H1 (cell line): ENCODE data around the gene SEC11A. TPM values are rescaled to one million over a fixed set of nuclear protein-coding genes. Genes with fewer than 3 reads are reported as not detected.

Source experiments
- CTCF ChIA-PET: fragments of 300-600 bp; sonication (Branson Sonifier 250); formaldehyde crosslinking; loops from one replicate; lab custom pipeline; 2021; ENCODE audit not compliant: partially characterized antibody; lab: Charles Lee
- POLR2A ChIA-PET: fragments of 300-600 bp; sonication (Branson Sonifier 250); formaldehyde crosslinking; loops from one replicate; lab custom pipeline; 2021; ENCODE audit warnings: inconsistent platforms; ENCODE audit not compliant: partially characterized antibody; lab: Charles Lee
- DNase-seq, 2 experiments: peaks; one replicate each; pipeline versions ENCODE4 v3.0.0 to v3.0.0-alpha.2; 2010 to 2022; ENCODE audit warnings: low spot score in 2 of 2, low read depth in 1 of 2, mixed read lengths in 1 of 2
- FAIRE-seq: peaks from 2 replicates; lab custom pipeline; 2011; peaks lifted over from hg19 to GRCh38; lab: Jason Lieb, UNC
- H2AFZ ChIP-seq: 2 replicates; pipeline ENCODE4 v1.8.1; 2012; ENCODE audit warnings: low read length, inconsistent platforms
- H2AK5ac ChIP-seq: 2 replicates; pipeline ENCODE4 v1.6.1; 2013; ENCODE audit warnings: low read depth, low read length
- H2BK120ac ChIP-seq: replicated peaks from 2 replicates; pipeline ENCODE3; 2013; ENCODE audit warnings: low read depth, low read length, inconsistent platforms
- H2BK12ac ChIP-seq: 2 replicates; pipeline ENCODE4 v1.6.1; 2013; ENCODE audit warnings: low read depth, low read length
- H2BK15ac ChIP-seq: 2 replicates; pipeline ENCODE4 v1.6.1; 2013; ENCODE audit warnings: low read length
- H2BK20ac ChIP-seq: 2 replicates; pipeline ENCODE4 v1.6.1; 2013; ENCODE audit warnings: low read length
- H2BK5ac ChIP-seq: 2 replicates; pipeline ENCODE4 v1.6.1; 2013; ENCODE audit warnings: low read depth, low read length
- H3K14ac ChIP-seq: 2 replicates; pipeline ENCODE4 v1.6.1; 2013; ENCODE audit warnings: inconsistent platforms; ENCODE audit not compliant: insufficient read length
- H3K18ac ChIP-seq: 2 replicates; pipeline ENCODE4 v1.6.1; 2013; ENCODE audit warnings: low read length; ENCODE audit errors: extremely low read depth
- H3K23ac ChIP-seq: 2 replicates; pipeline ENCODE4 v1.6.1; 2013; ENCODE audit warnings: inconsistent platforms; ENCODE audit not compliant: insufficient read length
- H3K23me2 ChIP-seq: 2 replicates; pipeline ENCODE4 v1.6.1; 2013; ENCODE audit warnings: low read depth, low read length
- H3K27ac ChIP-seq: 2 replicates; pipeline ENCODE4 v1.6.1; 2011; ENCODE audit warnings: low read depth, low read length, inconsistent platforms
- H3K27me3 ChIP-seq, 4 experiments: replicated peaks in 1 of 4; 1 replicate in 1 of 4; 2 replicates in 3 of 4; pipeline versions ENCODE4 v1.6.1 to v1.8.1; 2011 to 2013; ENCODE audit warnings: low read length in 3 of 4, mild to moderate bottlenecking in 3 of 4, inconsistent platforms in 2 of 4, mixed read lengths in 2 of 4, moderate library complexity in 1 of 4; ENCODE audit not compliant: control insufficient read depth in 3 of 4, insufficient read depth in 3 of 4; ENCODE audit errors: extremely low read depth in 1 of 4
- H3K36me3 ChIP-seq, 4 experiments: 2 replicates each; pipeline versions ENCODE4 v1.6.1 to v1.8.1; 2011 to 2013; ENCODE audit warnings: mild to moderate bottlenecking in 4 of 4, low read length in 3 of 4, moderate library complexity in 2 of 4, control low read depth in 1 of 4, inconsistent platforms in 1 of 4; ENCODE audit not compliant: insufficient read depth in 4 of 4, control insufficient read depth in 2 of 4
- H3K4ac ChIP-seq: replicated peaks from 2 replicates; pipeline ENCODE3; 2013; ENCODE audit warnings: low read length, low read depth, mixed read lengths, inconsistent platforms; ENCODE audit not compliant: insufficient read length
- H3K4me1 ChIP-seq, 4 experiments: replicated peaks in 1 of 4; 1 replicate in 1 of 4; 2 replicates in 3 of 4; pipeline versions ENCODE4 v1.6.1 to v1.8.1; 2011 to 2013; ENCODE audit warnings: low read length in 3 of 4, inconsistent platforms in 2 of 4, mixed read lengths in 1 of 4; ENCODE audit not compliant: insufficient read depth in 4 of 4, control insufficient read depth in 3 of 4
- H3K4me2 ChIP-seq, 2 experiments: 2 replicates each; pipeline versions ENCODE4 v1.6.1 to v1.8.1; 2011 to 2013; ENCODE audit warnings: low read depth in 2 of 2, low read length in 2 of 2, control low read depth in 1 of 2, inconsistent platforms in 1 of 2, mild to moderate bottlenecking in 1 of 2; ENCODE audit not compliant: insufficient read depth in 1 of 2
- H3K4me3 ChIP-seq, 4 experiments: fragments of 200-600, 300-600 bp in 1 of 4; sonication (generic), shearing (Covaris generic), sonication (Bioruptor Twin) in 1 of 4; 2 replicates each; pipeline versions ENCODE4 v1.5.1 to v1.8.1; 2011 to 2016; ENCODE audit warnings: low read length in 4 of 4, low read depth in 3 of 4, control low read depth in 2 of 4, inconsistent platforms in 2 of 4, mild to moderate bottlenecking in 2 of 4, mixed read lengths in 1 of 4, moderate library complexity in 1 of 4; ENCODE audit not compliant: insufficient read depth in 2 of 4; ENCODE audit errors: extremely low read depth in 1 of 4
- H3K56ac ChIP-seq: replicated peaks from 2 replicates; pipeline ENCODE3; 2013; ENCODE audit warnings: low read depth, mild to moderate bottlenecking, mixed read lengths, low read length, inconsistent platforms; ENCODE audit not compliant: insufficient read length
- H3K79me1 ChIP-seq: 2 replicates; pipeline ENCODE4 v1.6.1; 2013; ENCODE audit warnings: low read depth, low read length, control low read depth
- H3K79me2 ChIP-seq, 2 experiments: 2 replicates each; pipeline versions ENCODE4 v1.6.1 to v1.8.1; 2012 to 2013; ENCODE audit warnings: low read length in 2 of 2, mild to moderate bottlenecking in 2 of 2, inconsistent platforms in 1 of 2; ENCODE audit not compliant: insufficient read depth in 2 of 2, control insufficient read depth in 1 of 2
- H3K9ac ChIP-seq, 4 experiments: replicated peaks in 1 of 4; 1 replicate in 1 of 4; 2 replicates in 3 of 4; pipeline versions ENCODE4 v1.6.1 to v1.8.1; 2011 to 2013; ENCODE audit warnings: low read depth in 3 of 4, low read length in 3 of 4, control low read depth in 2 of 4, mild to moderate bottlenecking in 2 of 4, moderate library complexity in 2 of 4, inconsistent platforms in 1 of 4; ENCODE audit errors: extremely low read depth in 1 of 4
- H3K9me3 ChIP-seq, 2 experiments: 2 replicates each; pipeline versions ENCODE4 v1.6.1 to v1.8.1; 2012 to 2013; ENCODE audit warnings: mild to moderate bottlenecking in 2 of 2, moderate library complexity in 2 of 2, control low read depth in 1 of 2, inconsistent platforms in 1 of 2, low read depth in 1 of 2, low read length in 1 of 2, mixed read lengths in 1 of 2; ENCODE audit not compliant: insufficient read depth in 2 of 2
- H4K20me1 ChIP-seq, 2 experiments: replicated peaks in 1 of 2; 2 replicates each; pipeline versions ENCODE3 to v1.8.1; 2011 to 2013; ENCODE audit warnings: inconsistent platforms in 2 of 2, low read length in 2 of 2, mild to moderate bottlenecking in 1 of 2; ENCODE audit not compliant: insufficient read depth in 2 of 2, control insufficient read depth in 1 of 2
- H4K5ac ChIP-seq: 2 replicates; pipeline ENCODE4 v1.6.1; 2013; ENCODE audit warnings: low read length, low read depth, mixed read lengths, inconsistent platforms; ENCODE audit not compliant: insufficient read length
- H4K8ac ChIP-seq: 2 replicates; pipeline ENCODE4 v1.8.0; 2013; ENCODE audit warnings: mild to moderate bottlenecking, moderate library complexity, low read length, inconsistent platforms; ENCODE audit not compliant: insufficient read depth; ENCODE audit errors: extremely low read depth
- H4K91ac ChIP-seq: replicated peaks from 2 replicates; pipeline ENCODE3; 2013; ENCODE audit warnings: low read length, mixed read lengths, inconsistent platforms; ENCODE audit not compliant: insufficient read length
- BCL11A ChIP-seq, 2 experiments: IDR thresholded peaks; one replicate each; pipeline ENCODE4 v1.6.1; 2011; ENCODE audit warnings: low read depth in 2 of 2, low read length in 2 of 2, mild to moderate bottlenecking in 2 of 2
- SP4 ChIP-seq: IDR thresholded peaks from 2 replicates; pipeline ENCODE4 v1.6.1; 2012; ENCODE audit warnings: low read length, inconsistent platforms
- TBP ChIP-seq: IDR thresholded peaks from 2 replicates; pipeline ENCODE4 v1.6.1; 2011; ENCODE audit warnings: low read depth, low read length, improper control_type of control experiment
- YY1 ChIP-seq: IDR thresholded peaks from 2 replicates; pipeline ENCODE4 v1.6.1; 2011; ENCODE audit warnings: low read depth, mild to moderate bottlenecking, low read length
- WGBS, 2 experiments: shearing (Covaris generic) in 1 of 2; methylation state at CpG; one replicate each; pipeline versions ENCODE4 v1.1.6 to v1.1.7; 2013 to 2015; ENCODE audit warnings: low lambda C conversion rate in 2 of 2, mixed read lengths in 2 of 2, inconsistent platforms in 1 of 2, low coverage in 1 of 2, missing lambda C conversion rate in 1 of 2; ENCODE audit not compliant: insufficient replicate concordance in 2 of 2, insufficient coverage in 1 of 2, insufficient read length in 1 of 2; ENCODE audit errors: extremely low coverage in 1 of 2, missing lambda C conversion rate in 1 of 2; 5-methylcytosine and 5-hydroxymethylcytosine counted together
- polyA plus RNA-seq, 7 experiments: library from polyadenylated mRNA; depleted of rRNA in 3 of 7; stranded (reverse) in 5 of 7; unstranded in 2 of 7; fragments of >200 nt in 5 of 7; fragments of 200-250 nt in 2 of 7; gene quantifications; 1 replicate in 5 of 7; 2 replicates in 1 of 7; 4 replicates in 1 of 7; pipeline versions ENCODE4 v1.2.1 to v1.2.3, GENCODE V29; 2011 to 2013; ENCODE audit warnings: missing spikeins in 2 of 7, mixed read lengths in 2 of 7
- total RNA-seq: library from RNA; stranded (reverse); fragmentation: NEBNext Ultra II Directional; extraction: Animal tissue kit (Norgen Biotek cat#: 25700); gene quantifications from 2 replicates; pipeline ENCODE4 v1.2.1, GENCODE V29; 2021

The SEC11A gene
- total and polyA plus RNA-seq, 2 of the 8 experiments (the other 6 are each of a cell fraction or from before 2014, with no cell fraction given), result 268 to 316 TPM

DNA sequence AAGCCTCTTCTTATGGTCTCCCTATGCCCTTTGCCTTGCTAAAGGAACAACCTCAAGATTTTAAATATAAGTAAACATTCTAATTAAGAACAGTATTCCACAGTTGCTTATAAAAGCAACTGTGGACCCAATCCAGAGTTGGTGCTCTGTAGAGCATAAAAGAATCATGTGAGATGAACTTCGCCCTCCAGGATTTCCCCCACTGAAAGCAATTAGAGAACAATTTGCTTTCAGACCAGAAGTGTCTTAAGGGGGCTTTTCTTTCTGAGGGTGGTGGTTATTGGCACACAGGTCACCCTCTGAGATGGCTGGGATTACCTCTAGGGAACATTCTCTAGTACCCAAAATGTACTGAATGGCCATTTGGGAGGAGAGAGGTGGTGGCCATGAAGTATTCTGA lies 43.1 kb upstream of the SEC11A start:
- no peaks in the 10 kb centered on the region for H3K9me3 ChIP-seq
- H3K14ac ChIP-seq, result no peak overlapping the region
- no peak overlapping the region for H4K8ac ChIP-seq
- H3K79me1 ChIP-seq, result peaks cover 13% of the 10 kb centered on the region
- DNase-seq, result no peak
- 76% methylated on average over 1 of the region's 1 CpG; no CpG with 5 or more reads in 1 of the 2 experiments for WGBS, 2 experiments
- H3K27ac ChIP-seq, result no peak overlapping the region
- no peak overlapping the region for H3K9ac ChIP-seq
- no peak overlapping the region for H3K56ac ChIP-seq
- no peaks in the 10 kb centered on the region for H3K36me3 ChIP-seq
- peaks cover 0 to 2% (median 0%) of the 10 kb centered on the region in 4 experiments; a peak in 1 of 7 replicates for H3K4me1 ChIP-seq
- no peak overlapping the region for H2BK20ac ChIP-seq
- TF ChIP-seq SP4, result no peak
- no peak for TF ChIP-seq TBP
- no peak for TF ChIP-seq BCL11A (IDR thresholded peaks at IDR 0.05; ENCODE audit: low read depth in 2 of 2, low read length in 2 of 2)
- no peak for TF ChIP-seq YY1
- TF ChIP-seq, all 59 proteins: peak for 0
- H4K91ac ChIP-seq, result no peak overlapping the region
- H4K5ac ChIP-seq, result no peak overlapping the region
- peaks cover 3 to 6% of the 10 kb centered on the region in 2 experiments for H4K20me1 ChIP-seq
- no peak overlapping the region for H3K4ac ChIP-seq
- H3K23me2 ChIP-seq, result no peaks in the 10 kb centered on the region
- no peak overlapping the region for H2AK5ac ChIP-seq
- ChIA-PET CTCF (interaction anchor here (1.0 kb wide), 1 partner anchor 59 kb away, joined by 3 read pairs; no protein-coding TSS in a partner anchor), POLR2A (no interaction called here)
- no peak overlapping the region for H3K18ac ChIP-seq
- no peak overlapping the region for H3K23ac ChIP-seq
- no peaks in the 10 kb centered on the region for H3K27me3 ChIP-seq
- no peak overlapping the region for H2BK15ac ChIP-seq
- no peak overlapping the region for H3K4me2 ChIP-seq
- H3K79me2 ChIP-seq, result peaks cover 17 to 91% of the 10 kb centered on the region in 2 experiments
- H3K4me3 ChIP-seq, result no peak overlapping the region
- no peak overlapping the region for H2BK12ac ChIP-seq
- H2BK120ac ChIP-seq, result no peak overlapping the region
- FAIRE-seq, result no peak
- H2AFZ ChIP-seq, result no peak overlapping the region
- no peak overlapping the region for H2BK5ac ChIP-seq
